ENCODE data around the gene TMEM254.
"Not testable (repeated sequence)": the region's sequence is repeated elsewhere in the genome, so short reads cannot be mapped to it uniquely, and the experiment has no call there.

The TMEM254 gene

DNA sequence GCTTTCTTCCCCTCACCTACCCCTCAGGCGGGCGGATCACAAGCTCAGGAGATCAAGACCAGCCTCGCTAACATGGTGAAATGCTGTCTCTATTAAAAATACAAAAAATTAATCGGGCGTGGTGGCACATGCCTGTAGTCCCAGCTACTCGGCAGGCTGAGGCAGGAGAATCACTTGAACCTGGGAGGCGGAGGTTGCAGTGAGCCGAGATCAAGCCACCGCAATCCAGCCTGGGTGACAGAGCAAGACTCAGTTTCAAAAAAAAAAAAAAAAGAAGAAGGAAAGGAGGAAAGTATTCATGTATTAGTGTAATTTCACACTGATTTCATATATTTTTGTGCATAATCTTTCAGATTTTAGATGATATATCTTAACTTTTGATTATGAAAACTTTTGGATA lies 55.2 kb downstream of the TMEM254 start:
- not testable (repeated sequence) for DNase-seq (ENCODE audit: low spot score)

DNA sequence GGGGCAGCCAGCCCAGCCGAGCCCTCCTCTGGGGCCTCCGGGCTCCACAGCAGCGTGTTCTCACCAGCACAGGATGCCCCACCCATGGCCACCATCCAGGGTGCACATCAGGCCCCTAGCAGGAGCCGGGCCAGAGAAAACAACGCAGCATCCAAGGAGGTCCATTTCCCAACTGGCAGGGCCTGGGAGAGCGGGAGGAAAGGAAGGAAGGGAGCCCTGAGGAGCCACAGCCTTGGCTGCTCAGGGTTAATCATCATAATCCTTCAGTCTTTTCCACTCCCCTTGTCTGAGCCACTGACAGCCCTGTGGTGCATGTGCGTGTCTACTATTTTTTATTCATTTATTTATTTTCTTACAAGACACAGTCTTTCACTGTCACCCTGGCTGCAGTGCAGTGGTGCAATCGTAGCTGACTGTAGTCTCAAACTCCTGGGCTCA lies 57.7 kb downstream of the TMEM254 start:
- DNase-seq (ENCODE audit: low spot score) = no peak

DNA sequence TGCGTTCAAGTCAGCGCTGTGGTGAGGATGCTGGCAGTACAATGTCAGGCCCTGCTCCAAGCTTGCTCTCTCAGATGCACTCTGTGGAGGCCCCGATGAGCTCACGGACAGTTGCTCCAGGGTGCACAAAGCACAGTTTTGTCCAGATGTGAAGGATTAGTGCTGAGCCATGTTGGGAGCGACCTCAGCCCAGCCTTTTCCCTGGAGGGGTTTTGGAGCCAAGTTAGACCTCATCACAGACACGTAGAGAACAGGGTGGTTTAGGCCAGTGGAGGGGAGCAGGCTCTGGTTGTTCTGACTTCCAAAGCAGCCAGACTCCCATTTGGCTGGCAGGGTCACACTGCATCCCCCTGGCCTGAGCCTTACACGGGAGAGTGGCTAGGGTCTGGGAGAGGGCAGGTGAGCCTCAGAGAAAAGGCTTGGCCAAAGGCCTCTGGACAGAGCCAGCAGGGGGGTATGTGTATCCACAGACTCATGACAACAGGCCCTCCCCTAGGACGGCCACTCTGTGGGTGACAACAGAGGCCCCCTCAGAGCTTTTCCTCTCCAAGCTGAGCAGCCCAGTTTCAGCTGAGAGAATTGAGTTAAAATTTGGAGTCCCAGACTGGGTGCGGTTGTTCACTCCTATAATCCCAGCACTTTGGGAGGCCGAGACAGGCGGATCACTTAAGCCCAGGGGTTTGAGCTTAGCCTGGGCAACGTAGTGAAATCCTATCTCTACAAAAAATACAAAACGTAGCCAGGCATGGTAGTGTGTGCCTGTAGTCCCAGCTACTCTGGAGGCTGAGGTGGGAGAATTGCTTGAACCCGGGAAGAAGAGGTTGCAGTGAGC lies 58.8 kb downstream of the TMEM254 start:
- no peak for DNase-seq (ENCODE audit: low spot score)

- DNase-seq (ENCODE audit: low spot score) = no peak
Observed at GRCh38 chr10:80137920-80138319, 59.5 kb downstream of the TMEM254 start.

GRCh38 chr10:80139265-80139664 lies 60.8 kb downstream of the TMEM254 start:
- DNase-seq (ENCODE audit: low spot score) = no peak

- DNase-seq (ENCODE audit: low spot score) = no peak
Observed at GRCh38 chr10:80140251-80140650, 61.8 kb downstream of the TMEM254 start.

- DNase-seq (ENCODE audit: low spot score) = no peak
Observed at GRCh38 chr10:80141696-80142460, 63.4 kb downstream of the TMEM254 start.
